Stimulated activated CD4-positive, alpha-beta T cell treated with anti-CD3 and anti-CD28 coated beads, TNF-alpha, amount 100 ng/mL, for 24 hours (primary cell): ENCODE data around the gene SUSD1.
"Not testable (repeated sequence)": the region's sequence is repeated elsewhere in the genome, so short reads cannot be mapped to it uniquely, and the experiment has no call there.

ENCODE experiments used
- DNase-seq, 3 experiments: peaks; one replicate each; pipeline ENCODE4 v3.0.0-alpha.2; 2020; ENCODE audit warnings: low read depth in 3 of 3

SUSD1 gene

DNA sequence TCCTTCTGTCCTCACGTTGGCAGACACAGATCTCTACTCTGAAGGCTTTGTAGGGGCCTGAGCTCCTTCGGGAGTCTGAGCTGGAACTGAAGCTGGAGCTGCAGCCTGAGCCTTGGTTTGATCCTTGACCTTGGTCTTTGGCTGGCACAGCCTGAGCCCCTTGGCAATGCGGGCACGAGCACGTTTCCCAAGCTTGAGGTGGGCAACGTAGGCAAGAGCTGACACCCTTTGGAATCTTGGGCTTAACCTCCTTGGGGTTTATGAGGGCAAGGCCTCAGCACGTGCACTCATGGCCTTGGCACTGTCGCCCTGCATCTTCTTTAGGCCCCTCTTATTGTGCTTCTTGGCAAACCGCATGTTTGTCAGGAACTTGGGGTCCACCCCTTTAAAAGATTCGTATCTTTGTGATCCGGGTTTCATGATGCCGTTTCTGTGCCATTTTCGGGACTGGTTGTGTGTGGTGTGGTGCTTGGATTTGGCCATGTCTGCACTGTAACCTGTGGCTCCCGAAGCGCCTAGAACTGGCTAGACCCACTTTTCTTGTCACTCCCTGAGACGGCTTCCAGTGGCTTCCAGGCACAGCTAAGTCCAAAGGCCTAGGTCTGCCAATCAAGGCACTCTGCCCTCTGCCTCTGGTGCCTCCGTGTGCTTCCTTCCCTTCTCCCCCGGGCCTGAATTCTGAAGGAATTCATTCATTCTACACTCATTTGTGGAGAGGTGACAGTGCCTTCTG lies 1.4 kb downstream of the SUSD1 start:
- no peak for DNase-seq

DNA sequence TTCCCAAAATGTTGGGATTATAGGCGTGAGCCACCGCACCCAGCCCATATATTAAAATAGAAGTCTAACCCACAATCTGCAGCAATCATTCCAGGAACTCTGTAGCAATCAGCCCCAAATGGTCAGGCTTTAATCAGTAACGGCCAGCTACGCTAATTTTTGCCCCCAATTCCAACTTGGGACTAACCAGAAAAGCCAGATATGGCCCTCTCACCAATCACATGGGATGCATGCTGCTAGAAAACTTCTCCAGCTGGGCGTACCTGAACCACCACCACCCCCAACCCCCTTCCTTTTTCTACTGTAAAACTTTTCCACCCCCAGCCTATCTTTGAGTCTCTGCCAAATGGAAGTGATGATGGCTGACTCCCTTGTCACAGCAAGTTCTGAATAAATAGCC lies 4.1 kb downstream of the SUSD1 start:
- DNase-seq, result no peak

DNA sequence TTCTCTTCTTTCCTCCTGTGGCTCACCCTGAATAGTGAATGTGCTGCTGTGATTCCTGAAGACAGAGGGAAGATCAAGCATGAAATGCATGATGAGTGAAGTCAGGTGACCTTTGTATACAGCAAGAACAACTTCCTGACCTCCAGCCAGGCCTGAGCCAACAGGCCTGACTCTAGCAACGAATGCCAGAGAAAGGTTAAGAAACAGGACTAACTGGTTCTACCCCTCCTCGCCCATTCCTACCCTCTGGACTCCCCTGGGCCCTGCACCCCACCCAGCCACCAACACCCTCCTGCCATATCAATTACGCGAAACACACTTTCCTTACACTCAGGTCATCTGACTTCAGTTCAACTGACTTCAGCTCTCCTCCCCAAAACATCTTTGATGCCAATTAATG lies 4.9 kb downstream of the SUSD1 start:
- DNase-seq, result no peak

DNA sequence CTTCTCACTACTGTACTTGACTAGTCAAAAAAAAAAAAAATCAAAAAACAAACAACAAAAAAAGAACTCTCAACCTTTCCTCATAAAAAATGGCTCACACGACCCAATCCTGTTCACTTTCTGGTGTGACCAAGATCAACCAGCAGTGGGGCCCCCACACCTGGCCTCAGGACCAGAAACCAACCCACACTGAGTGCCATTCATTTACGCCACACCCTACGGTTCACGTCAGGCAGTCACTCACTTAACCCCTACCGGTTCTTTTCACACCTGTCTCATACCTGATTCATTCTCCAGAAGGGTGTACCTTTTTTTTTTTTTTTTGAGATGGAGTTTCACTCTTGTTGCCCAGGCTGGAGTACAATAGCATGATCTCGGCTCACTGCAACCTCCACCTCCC lies 5.7 kb downstream of the SUSD1 start:
- no peak for DNase-seq

DNA sequence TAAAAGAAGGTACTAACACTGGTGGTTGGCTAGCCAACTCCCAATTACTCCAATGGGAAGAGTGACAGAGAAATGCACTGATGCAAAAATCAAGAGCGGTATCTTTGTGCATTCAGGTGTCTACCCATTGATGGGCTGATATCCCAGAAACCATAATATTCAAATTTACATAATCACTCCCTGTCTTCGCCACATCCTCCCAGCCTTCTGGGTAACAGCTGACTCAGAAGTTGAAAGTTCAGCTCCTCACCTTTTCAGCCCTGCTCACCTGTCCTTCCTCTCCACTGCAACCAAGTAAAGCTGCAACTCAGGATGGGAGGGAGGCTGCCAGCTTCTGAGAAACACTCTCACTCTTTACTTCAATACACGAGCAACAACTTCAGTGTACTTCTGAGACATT lies 6.9 kb downstream of the SUSD1 start:
- DNase-seq, result no peak

DNA sequence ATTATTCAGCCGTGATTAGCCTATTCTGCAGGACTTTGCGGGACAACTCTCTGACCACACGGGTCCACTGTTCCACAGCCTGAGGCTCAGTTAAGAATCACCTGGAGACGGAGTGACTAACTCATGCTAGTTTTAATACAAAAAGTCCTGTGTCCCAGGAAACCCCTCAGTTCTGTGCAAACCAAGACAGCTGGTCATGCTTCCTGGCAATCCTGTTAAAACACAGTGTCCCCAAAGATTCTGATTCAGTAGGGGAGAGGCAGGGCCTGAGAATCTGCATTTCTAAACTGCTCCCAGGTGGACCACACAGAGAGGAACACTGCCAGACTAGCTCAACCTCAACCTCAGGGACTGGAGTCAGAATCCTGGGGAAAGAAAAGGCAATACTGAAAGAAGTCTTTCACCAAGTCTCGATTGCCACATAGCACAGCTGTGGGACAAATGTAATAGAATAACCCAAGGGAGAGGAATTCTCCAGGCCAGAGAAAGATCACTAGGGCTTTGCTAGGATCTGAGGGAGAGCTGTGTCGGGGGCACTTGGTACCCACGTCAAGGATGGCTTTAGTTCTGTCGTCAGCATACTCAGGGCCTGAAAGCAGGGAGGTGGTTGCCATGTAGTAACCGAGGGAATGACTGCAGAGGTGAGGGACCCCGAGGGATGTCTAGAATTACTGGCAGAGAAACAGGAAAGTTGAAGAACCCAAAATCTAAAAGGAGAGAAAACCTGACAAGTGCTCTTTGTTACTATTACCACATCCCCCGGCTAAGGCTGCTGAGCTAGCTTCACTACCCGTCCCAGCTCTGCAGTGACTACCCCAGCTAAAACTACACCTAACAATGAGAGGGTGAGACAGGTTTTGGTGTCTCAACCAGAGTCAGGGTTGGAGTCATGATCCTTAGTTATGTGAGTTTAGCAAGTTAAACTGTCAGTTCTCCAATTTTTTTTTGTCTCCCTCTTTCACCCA lies 8.6 kb downstream of the SUSD1 start:
- no peak for DNase-seq

DNA sequence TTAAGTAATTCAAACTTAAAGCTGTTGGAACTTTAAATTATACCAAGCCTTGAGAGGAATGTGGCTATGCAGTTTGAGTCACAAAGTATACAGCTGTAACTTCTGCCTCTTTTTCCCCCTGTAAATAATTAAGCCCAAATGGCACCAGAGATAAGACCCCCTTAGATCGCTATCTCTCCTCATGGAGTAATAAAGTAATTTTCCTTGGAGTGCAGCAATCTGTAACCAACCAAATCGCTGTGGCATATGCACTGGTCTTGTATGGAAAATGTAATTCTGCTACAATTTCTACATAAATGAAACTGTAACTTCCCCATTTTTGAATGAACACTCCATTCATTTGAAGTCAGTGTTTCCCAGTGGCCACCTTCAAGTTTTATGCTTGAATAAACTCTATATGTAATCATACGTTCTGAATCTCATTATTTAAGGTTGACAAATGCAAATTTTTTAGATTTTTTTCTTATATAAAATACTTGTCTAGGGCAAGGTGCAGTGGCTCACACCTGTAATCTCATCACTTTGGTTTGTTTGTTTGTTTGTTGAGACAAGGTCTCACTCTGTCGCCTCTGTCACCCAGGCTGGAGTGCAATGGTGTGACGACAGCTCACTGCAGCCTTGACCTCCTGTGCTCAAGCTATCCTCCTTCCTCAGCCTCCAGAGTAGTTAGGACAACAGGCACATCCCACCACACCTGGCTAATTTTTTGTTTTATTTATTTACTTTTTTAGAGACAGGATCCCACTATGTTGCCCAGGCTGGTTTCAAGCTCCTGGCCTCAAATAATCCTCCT lies 12.3 kb downstream of the SUSD1 start:
- DNase-seq, result no peak

DNA sequence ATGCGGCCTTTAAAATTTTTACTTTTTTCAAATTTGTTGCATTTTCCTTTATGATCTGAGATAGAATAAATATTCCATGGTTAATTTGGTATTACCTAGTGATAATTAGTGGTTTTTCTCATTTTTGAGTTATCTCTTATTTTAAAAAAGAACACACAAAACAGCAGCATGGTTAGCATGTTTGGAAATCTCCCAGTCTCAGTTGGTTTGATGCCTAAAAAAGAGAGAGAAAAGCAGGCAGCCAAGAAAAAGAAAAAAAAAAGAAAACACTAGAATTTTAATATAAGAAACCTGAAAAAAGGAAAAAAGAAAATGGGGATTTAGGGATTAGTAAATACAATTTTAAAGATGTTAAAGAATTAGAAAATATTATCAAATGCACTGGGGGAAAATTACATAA lies 15.3 kb downstream of the SUSD1 start:
- no peak for DNase-seq

DNA sequence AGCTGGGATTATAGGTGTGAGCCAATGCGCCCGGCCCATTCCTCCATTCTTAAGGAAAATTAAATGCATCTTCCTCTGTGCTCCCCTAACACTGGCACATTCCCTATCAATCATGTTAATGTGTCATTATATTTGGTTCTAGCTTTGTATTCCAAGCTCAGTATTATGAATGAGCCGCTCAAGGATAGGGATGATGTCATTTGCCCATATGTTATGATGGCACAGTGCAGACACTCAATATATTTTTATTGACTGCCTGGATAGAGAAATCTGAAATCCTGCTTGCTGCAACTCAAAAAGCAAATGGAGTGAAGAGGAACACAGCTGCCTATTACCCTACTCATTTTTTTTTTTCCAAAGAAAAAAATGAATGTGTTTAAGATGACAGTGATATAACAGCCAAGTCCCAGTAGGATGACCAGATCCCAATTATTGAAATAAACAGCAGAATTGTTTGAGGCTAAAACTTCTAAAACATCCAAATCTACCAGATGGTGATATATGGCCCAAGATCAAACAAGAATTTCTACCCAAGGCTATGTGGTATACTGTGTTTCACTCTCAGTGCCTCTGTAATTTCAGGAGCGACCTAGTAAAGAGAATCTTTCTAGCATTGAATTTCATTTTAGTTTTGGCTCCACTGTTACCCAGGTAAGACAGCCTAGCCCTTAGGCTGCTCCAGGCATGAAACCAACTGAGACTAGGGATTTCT lies 16.3 kb downstream of the SUSD1 start:
- DNase-seq, result no peak

DNA sequence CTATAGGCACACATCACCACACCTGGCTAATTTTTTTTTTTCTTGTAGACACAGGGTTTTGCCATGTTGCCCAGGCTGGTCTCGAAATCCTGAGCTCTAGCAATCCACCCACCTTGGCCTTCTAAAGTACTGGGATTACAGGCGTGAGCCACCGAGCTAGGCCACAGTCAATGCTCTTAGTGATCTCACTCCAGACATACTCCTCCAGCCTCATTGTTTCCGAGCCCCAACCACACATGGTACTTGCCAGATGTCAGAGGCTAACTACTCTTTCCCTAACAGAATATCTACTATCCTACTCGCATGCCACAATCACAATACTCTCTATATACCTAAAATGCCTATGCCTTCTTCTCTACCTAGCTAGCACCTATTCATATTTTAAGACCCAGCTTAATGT lies 17.1 kb downstream of the SUSD1 start:
- no peak for DNase-seq

DNA sequence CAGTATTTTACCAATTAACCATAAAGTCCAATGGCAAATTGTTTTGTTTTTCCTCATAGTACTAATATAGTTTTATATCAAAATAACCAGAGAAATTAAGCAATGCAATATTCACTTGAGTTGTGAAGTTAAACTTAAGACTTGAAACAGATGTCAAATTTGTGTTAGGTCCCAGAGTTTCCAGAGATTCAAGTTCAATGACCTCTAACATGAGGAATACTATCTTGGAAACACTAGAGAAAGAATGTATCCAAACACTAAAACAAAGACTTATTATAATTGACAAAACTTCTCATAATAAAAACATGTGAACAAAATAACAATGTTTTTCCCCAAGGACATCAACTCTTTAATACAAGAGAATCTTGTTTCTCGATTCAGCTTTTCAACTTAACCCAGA lies 18.0 kb downstream of the SUSD1 start:
- no peak for DNase-seq

DNA sequence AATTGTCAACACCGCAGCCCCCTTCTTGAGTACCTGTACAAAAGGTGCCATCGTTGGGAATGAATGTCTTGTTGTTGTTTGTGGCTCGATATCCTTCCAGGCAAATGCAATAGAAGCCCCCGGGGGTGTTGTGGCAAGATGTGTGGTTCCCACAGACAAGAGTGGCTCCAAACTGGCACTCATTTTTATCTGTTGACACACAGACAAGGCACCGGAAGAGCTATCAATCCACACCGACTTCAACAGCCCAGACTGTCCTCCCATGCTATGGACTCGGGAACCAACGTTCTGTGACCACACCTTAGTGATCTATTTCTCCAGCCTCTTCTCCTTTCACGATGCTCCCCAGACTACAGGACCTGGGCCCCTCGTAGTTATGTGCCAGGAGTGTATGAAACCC lies 25.9 kb downstream of the SUSD1 start:
- no peak for DNase-seq

DNA sequence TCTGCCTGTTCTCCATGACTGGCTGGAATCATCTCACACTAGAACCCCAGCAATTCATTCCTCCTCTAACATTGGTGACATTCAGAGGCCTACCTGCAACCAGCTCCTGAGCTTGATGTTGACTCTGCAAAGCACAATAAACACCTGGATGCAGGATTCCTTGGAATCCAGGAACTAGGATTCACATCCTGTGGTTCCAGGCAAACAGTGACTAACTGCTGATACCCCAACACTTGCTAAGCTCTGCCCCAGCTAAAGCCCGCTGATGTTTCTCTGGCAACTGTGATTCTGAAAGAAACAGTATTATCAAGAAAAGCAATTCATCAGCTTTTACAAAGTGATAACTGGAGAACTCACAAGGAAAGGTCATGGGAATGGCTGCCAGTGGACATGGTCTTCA lies 29.2 kb downstream of the SUSD1 start:
- DNase-seq, result no peak

DNA sequence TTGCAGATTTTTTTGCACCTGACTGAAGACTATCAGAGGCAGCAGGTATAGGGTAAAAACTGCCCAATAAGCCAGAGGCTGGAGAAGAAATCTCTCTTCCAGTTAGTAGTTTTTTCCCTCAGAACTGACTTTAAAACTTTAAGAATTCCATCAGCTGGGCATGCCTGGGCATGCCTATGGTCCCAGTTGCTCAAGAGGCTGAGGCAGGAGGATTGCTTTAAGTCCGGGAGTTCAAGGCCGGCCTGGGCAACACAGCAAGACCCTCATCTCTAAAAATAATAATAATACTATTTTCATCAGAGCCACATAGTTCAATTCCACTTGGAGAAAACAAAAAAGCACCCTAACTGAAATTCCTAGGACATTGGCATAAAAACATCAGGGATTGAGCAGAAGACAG lies 30.3 kb downstream of the SUSD1 start:
- no peak for DNase-seq

DNA sequence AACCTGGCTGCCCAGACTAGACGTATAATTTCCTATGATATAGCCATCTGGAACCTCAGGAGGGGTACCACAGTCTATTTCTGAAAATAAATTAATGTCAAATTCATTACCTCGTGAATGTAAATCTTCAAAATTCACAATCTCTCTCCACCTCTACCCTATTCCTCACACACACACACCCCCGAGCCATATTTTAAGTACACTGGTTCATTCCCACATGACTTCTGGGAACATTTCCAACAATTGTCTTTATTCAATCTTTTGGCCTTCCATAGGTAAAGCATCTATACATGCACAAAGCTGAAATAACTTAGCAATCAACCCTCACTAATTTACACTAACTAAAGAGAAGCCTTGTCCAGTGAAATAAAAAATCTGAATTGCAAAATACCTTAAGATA lies 32.7 kb downstream of the SUSD1 start:
- DNase-seq, result no peak

DNA sequence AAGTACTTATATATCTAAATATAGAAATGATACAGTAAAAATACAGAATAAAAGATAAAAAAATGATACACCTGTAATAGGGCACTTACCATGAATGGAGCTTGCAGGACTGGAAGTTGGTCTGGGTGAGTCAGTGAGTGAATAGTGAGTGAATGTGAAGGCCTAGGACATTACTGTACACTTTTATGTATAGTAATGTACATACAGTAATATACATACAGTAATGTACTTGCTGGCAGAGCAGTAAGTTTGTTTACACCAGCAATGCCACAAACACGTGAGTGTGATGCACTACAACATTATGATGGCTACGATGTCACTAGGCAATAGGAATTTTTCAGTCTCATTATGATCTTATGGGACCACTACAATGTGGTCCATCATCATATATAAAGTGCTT lies 34.2 kb downstream of the SUSD1 start:
- DNase-seq, result no peak

DNA sequence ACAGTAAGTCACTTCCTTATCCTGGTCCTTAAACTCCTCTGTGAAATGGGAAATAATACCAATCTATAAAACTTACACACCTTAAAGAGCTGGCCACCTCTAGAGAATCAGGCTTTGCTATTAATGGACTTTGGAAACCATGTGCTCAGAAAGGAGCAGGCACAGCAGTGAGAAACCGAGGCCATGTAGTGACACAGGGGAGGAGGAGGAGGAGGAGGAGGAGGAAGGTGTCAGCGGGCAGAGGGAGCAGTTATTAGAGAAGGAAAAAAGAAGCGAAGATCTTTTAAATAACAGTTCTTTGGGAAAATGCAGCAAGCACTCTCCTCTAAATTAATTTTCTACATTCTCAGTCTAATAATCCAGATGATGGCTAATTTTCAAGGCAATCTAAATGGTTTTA lies 38.0 kb downstream of the SUSD1 start:
- no peak for DNase-seq

DNA sequence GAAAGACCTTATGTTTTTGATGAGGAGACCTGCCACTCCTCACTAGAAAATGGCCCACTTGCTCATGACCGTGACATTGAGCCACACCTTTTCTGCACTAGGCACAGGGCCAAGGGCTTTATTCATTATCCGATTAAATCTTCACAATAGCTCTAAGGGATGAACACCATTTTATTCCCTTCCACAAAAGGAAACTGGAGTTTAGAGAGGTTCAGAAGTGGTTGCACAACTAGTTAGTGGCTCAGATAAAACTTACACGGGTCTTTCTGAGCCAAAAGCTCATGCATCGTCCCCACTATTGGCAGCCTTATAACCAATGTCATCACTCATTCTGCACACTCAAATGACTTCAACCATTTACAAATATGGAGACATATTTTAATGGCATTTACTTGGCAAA lies 39.4 kb downstream of the SUSD1 start:
- no peak for DNase-seq

DNA sequence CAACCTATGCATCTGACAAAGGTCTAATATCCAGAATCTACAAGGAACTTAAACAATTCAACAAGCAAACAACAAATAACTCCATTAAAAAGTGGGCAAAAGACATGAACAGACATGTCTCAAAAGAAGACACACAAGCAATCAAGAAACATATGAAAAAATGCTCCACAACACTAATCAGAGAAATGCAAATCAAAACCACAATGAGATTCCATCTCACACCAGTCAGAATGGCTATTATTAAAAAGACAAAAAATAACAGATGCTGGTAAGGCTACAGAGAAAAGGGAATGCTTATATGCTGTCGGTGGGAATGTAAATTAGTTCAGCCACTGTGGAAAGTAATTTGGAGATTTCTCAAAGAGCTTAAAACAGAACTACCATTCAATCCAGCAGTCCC lies 41.3 kb downstream of the SUSD1 start:
- DNase-seq, result not testable (repeated sequence)

DNA sequence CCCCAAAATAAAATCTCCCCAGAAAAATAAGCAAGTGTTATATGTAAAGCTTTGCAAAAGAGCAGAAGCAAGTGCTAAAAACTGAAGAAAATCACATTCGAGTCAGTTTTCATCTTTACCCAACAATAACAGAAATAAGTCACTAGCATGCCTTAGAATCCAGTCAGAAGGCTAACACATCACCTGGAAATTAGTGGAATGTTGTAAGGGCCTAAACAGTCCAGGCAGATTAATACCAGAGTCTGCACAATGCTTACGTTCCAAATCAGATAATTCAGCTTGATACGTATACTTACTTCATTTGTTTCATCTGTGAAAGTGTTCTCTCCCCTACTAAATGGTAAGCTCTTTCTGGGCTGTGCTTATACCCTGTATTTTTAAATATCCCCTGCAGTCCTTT lies 42.7 kb downstream of the SUSD1 start:
- DNase-seq, result no peak

DNA sequence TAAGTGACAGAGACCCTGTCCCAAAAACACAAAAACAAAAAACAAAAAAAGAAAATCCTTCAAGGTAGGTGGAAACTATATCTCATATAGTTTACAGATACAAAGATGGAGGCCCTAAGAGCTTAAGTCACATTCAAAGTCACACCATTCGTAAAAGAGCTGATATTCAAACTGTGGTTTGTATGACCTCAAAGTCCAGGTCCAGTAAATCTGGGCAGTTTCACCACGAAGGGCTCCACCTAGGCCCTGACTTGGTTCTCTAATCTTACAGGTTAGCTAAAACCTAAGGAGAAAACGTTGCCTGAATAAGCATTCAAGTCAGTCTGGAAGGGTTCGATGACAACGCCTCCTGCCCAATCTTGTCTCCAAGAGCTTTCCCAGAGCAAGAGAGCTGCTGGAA lies 44.1 kb downstream of the SUSD1 start:
- DNase-seq, result no peak

DNA sequence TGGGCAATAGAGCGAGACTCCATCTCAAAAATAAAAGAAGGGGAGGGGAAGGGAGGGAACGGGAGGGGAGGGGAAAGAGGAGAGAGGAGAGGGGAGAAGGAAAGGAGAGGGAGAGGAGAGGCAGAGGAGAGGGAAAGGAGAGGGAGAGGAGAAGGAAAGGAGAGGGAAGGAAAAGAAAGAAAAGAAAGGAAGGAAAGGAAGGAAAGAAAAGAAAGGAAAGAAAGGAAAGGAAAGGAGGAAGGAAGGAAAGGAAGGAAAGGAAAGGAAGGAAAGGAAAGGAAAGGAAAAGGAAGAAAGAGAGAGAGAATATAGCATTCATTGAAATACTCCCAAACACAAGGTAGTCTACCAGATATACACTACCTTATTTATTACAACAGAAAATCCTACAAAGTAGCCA lies 44.8 kb downstream of the SUSD1 start:
- no peak for DNase-seq
